HEK293 (cell line): Measurements from ENCODE around the gene WDR47.

ENCODE experiments used
- CTCF ChIA-PET: fragments of 350-600 bp; formaldehyde crosslinking; extraction: SDS; loops from one replicate; lab custom pipeline; 2021; ENCODE audit warnings: antibody characterized with exemption; lab: Yijun Ruan, JAX
- POLR2A ChIA-PET: fragments of 300-600 bp; formaldehyde crosslinking; extraction: SDS; loops from one replicate; lab custom pipeline; 2020; ENCODE audit warnings: antibody characterized with exemption, inconsistent platforms; lab: Yijun Ruan, JAX
- H3K27ac ChIP-seq: fragments of 200-500 bp; sonication (Bioruptor generic); 2 replicates; pipeline ENCODE4 v1.5.1; 2014; ENCODE audit warnings: low read depth, low read length, control low read depth, inconsistent platforms; ENCODE audit errors: extremely low read depth
- H3K36me3 ChIP-seq, 2 experiments: fragments of 200-500 bp in 1 of 2; sonication (Bioruptor generic) in 1 of 2; 1 replicate in 1 of 2; 2 replicates in 1 of 2; pipeline ENCODE4 v1.5.1; 2014 to 2017; ENCODE audit warnings: inconsistent platforms in 2 of 2, low read length in 2 of 2; ENCODE audit not compliant: control insufficient read depth in 2 of 2, insufficient read depth in 1 of 2
- H3K4me1 ChIP-seq: fragments of 200-500 bp; sonication (Bioruptor generic); 2 replicates; pipeline ENCODE4 v1.5.1; 2014; ENCODE audit warnings: mild to moderate bottlenecking, low read length, inconsistent platforms; ENCODE audit not compliant: control insufficient read depth, insufficient read depth
- H3K4me3 ChIP-seq: 2 replicates; pipeline ENCODE4 v1.5.1; 2011; ENCODE audit warnings: low read depth, mild to moderate bottlenecking, control low read depth, low read length, moderate library complexity
- H3K9me3 ChIP-seq: fragments of 200-500 bp; sonication (Bioruptor generic); 2 replicates; pipeline ENCODE4 v1.5.1; 2014; ENCODE audit warnings: low read depth, low read length, inconsistent platforms; ENCODE audit not compliant: control insufficient read depth, insufficient read depth
- BCL11A ChIP-seq: fragments of 450-650 bp; formaldehyde crosslinking; IDR thresholded peaks from 2 replicates; pipeline ENCODE4 v1.5.1; 2016; ENCODE audit warnings: low read depth, missing biosample characterization, missing genetic modification characterization
- GLI2 ChIP-seq: fragments of 450-650 bp; formaldehyde crosslinking; IDR thresholded peaks from 2 replicates; pipeline ENCODE4; 2017; ENCODE audit warnings: missing biosample characterization, missing genetic modification characterization, low read depth, borderline replicate concordance
- GLIS1 ChIP-seq: fragments of 450-650 bp; formaldehyde crosslinking; IDR thresholded peaks from 2 replicates; pipeline ENCODE4 v1.5.1; 2016; ENCODE audit warnings: missing biosample characterization, missing genetic modification characterization
- IKZF3 ChIP-seq: fragments of 450-650 bp; IDR thresholded peaks from 2 replicates; pipeline ENCODE4 v1.5.0; 2018; ENCODE audit warnings: missing biosample characterization, mild to moderate bottlenecking, missing genetic modification characterization, moderate library complexity
- MYNN ChIP-seq: fragments of 450-650 bp; formaldehyde crosslinking; IDR thresholded peaks from 2 replicates; pipeline ENCODE4 v1.5.1; 2016; ENCODE audit warnings: missing biosample characterization, missing genetic modification characterization, borderline replicate concordance
- SCRT1 ChIP-seq: fragments of 450-650 bp; formaldehyde crosslinking; IDR thresholded peaks from 2 replicates; pipeline ENCODE4 v1.5.1; 2016; ENCODE audit warnings: missing biosample characterization, missing genetic modification characterization, borderline replicate concordance
- SP2 ChIP-seq: fragments of 450-650 bp; formaldehyde crosslinking; IDR thresholded peaks from 2 replicates; pipeline ENCODE4 v1.5.1; 2016; ENCODE audit warnings: missing biosample characterization, missing genetic modification characterization
- SP7 ChIP-seq: fragments of 450-650 bp; formaldehyde crosslinking; IDR thresholded peaks from 2 replicates; pipeline ENCODE4 v1.5.1; 2016; ENCODE audit warnings: missing biosample characterization, missing genetic modification characterization
- ZBTB7A ChIP-seq: fragments of 450-650 bp; formaldehyde crosslinking; IDR thresholded peaks from 2 replicates; pipeline ENCODE4 v1.5.1; 2016; ENCODE audit warnings: low read depth, missing biosample characterization, missing genetic modification characterization
- ZEB2 ChIP-seq: fragments of 450-650 bp; formaldehyde crosslinking; IDR thresholded peaks from 2 replicates; pipeline ENCODE4 v1.5.1; 2016; ENCODE audit warnings: missing biosample characterization, missing genetic modification characterization
- ZFP3 ChIP-seq: fragments of 450-650 bp; formaldehyde crosslinking; IDR thresholded peaks from 2 replicates; pipeline ENCODE4 v1.5.1; 2016; ENCODE audit warnings: low read depth, missing biosample characterization, missing genetic modification characterization
- ZNF140 ChIP-seq: fragments of 450-650 bp; formaldehyde crosslinking; IDR thresholded peaks from 2 replicates; pipeline ENCODE4 v1.5.1; 2016; ENCODE audit warnings: missing biosample characterization, missing genetic modification characterization
- ZNF174 ChIP-seq: fragments of 450-650 bp; formaldehyde crosslinking; IDR thresholded peaks from 2 replicates; pipeline ENCODE4 v1.5.0; 2017; ENCODE audit warnings: missing biosample characterization, mild to moderate bottlenecking, missing genetic modification characterization
- ZNF19 ChIP-seq: fragments of 450-650 bp; formaldehyde crosslinking; IDR thresholded peaks from 2 replicates; pipeline ENCODE4; 2016; ENCODE audit warnings: missing biosample characterization, missing genetic modification characterization, low read depth
- ZNF354C ChIP-seq: fragments of 450-650 bp; formaldehyde crosslinking; IDR thresholded peaks from 2 replicates; pipeline ENCODE4 v1.5.1; 2016; ENCODE audit warnings: missing biosample characterization, missing genetic modification characterization, low read depth, borderline replicate concordance
- ZNF366 ChIP-seq: fragments of 450-650 bp; formaldehyde crosslinking; conservative IDR thresholded peaks from 2 replicates; pipeline ENCODE4 v1.5.1; 2016; ENCODE audit warnings: missing biosample characterization, missing genetic modification characterization
- ZNF426 ChIP-seq: fragments of 450-650 bp; formaldehyde crosslinking; IDR thresholded peaks from 2 replicates; pipeline ENCODE4 v1.5.1; 2017; ENCODE audit warnings: missing biosample characterization, missing genetic modification characterization, mild to moderate bottlenecking, inconsistent platforms, moderate library complexity
- ZNF510 ChIP-seq: fragments of 450-650 bp; formaldehyde crosslinking; IDR thresholded peaks from 2 replicates; pipeline ENCODE4 v1.5.1; 2018; ENCODE audit warnings: mild to moderate bottlenecking, missing genetic modification characterization, missing biosample characterization; ENCODE audit not compliant: insufficient replicate concordance
- ZNF558 ChIP-seq: fragments of 450-650 bp; formaldehyde crosslinking; IDR thresholded peaks from 2 replicates; pipeline ENCODE4 v1.5.1; 2016; ENCODE audit warnings: missing biosample characterization, missing genetic modification characterization
- ZNF600 ChIP-seq: fragments of 450-650 bp; formaldehyde crosslinking; IDR thresholded peaks from 2 replicates; pipeline ENCODE4 v1.5.1; 2016; ENCODE audit warnings: missing biosample characterization, missing genetic modification characterization
- ZNF629 ChIP-seq: fragments of 450-650 bp; formaldehyde crosslinking; IDR thresholded peaks from 2 replicates; pipeline ENCODE4 v1.5.1; 2017; ENCODE audit warnings: missing biosample characterization, missing genetic modification characterization
- ZNF654 ChIP-seq: fragments of 450-650 bp; formaldehyde crosslinking; IDR thresholded peaks from 2 replicates; pipeline ENCODE4 v1.5.1; 2016; ENCODE audit warnings: low read depth, missing biosample characterization, missing genetic modification characterization
- ZNF677 ChIP-seq: fragments of 450-650 bp; IDR thresholded peaks from 2 replicates; pipeline ENCODE4 v1.5.0; 2018; ENCODE audit warnings: missing biosample characterization, mild to moderate bottlenecking, missing genetic modification characterization, moderate library complexity
- ZNF701 ChIP-seq: fragments of 450-650 bp; formaldehyde crosslinking; IDR thresholded peaks from 2 replicates; pipeline ENCODE4 v1.5.1; 2016; ENCODE audit warnings: missing biosample characterization, missing genetic modification characterization
- TF ChIP-seq, protein P1 (sequence below): fragments of 450-650 bp; formaldehyde crosslinking; conservative IDR thresholded peaks from 2 replicates; pipeline ENCODE4 v1.5.1; 2016; ENCODE audit warnings: low read depth, missing biosample characterization, missing genetic modification characterization
- TF ChIP-seq, protein P2 (sequence below): fragments of 450-650 bp; formaldehyde crosslinking; IDR thresholded peaks from 2 replicates; pipeline ENCODE4 v1.5.1; 2016; ENCODE audit warnings: missing biosample characterization, missing genetic modification characterization
- TF ChIP-seq, protein P3 (sequence below): fragments of 450-650 bp; formaldehyde crosslinking; IDR thresholded peaks from 2 replicates; pipeline ENCODE4 v1.5.1; 2016; ENCODE audit warnings: missing biosample characterization, missing genetic modification characterization
- TF ChIP-seq, protein P4 (sequence below): fragments of 450-650 bp; formaldehyde crosslinking; IDR thresholded peaks from 2 replicates; pipeline ENCODE4 v1.5.1; 2016; ENCODE audit warnings: missing biosample characterization, missing genetic modification characterization, low read depth

Gene WDR47

DNA sequence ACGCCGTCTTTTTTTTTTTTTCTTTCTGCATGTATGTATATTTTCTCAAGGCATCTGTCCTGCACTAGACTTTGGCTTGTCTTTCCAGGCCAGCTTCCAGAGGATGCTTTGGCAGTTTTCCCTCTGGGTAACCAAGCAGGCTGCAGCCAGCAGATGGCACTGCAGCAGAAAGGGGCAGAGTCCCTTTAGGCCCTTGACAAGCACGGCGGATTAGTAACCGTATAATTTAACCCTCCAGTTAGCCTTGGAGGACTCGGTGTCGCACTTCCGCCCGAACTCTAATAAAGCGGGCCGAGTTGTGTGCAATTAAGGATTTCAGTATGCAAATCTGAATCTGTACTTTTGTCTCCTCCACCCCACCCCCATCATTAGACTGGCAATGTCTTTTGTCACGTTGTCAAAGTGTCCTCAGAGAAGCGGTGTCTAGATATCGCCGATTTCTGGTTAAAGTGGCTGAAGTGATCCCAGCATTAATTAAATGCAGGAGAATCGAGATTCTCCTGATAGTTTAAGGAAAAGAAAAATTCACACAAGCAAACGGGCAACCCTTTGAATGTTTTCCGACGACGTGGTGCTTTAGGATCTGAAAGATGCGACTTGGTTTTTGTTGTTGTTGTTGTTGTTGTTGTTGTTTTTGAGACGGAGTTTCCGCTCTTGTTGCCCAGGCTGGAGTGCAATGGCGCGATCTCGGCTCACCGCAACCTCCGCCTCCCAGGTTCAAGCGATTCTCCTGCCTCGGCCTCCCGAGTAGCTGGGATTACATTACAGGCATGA lies 47.5 kb upstream of the WDR47 start (continued):
- TF ChIP-seq ZNF558 (tag by site-specific recombination) (0 out of 2 replicates have a peak, but pooled peaks have one; percentile 33), ZNF629 (peak; percentile 28; the same call in 1 of the 2 replicates), ZNF600 (tag by site-specific recombination) (peak; percentile 23; the same call in 1 of the 2 replicates), SP7 (tag by site-specific recombination) (peak; percentile 88), ZBTB7A (tag by site-specific recombination) (no peak), SCRT1 (tag by site-specific recombination) (no peak), ZFP3 (no peak), ZNF654 (peak; percentile 59), SP2 (tag by site-specific recombination) (peak; percentile 9; the same call in 1 of the 2 replicates), GLI2 (tag by site-specific recombination) (no peak), IKZF3 (tag by site-specific recombination) (peak; percentile 85), ZNF677 (tag by site-specific recombination) (peak; percentile 78), ZNF19 (tag by site-specific recombination) (0 out of 2 replicates have a peak, but pooled peaks have one; percentile 4)
- TF ChIP-seq, protein P1, sequence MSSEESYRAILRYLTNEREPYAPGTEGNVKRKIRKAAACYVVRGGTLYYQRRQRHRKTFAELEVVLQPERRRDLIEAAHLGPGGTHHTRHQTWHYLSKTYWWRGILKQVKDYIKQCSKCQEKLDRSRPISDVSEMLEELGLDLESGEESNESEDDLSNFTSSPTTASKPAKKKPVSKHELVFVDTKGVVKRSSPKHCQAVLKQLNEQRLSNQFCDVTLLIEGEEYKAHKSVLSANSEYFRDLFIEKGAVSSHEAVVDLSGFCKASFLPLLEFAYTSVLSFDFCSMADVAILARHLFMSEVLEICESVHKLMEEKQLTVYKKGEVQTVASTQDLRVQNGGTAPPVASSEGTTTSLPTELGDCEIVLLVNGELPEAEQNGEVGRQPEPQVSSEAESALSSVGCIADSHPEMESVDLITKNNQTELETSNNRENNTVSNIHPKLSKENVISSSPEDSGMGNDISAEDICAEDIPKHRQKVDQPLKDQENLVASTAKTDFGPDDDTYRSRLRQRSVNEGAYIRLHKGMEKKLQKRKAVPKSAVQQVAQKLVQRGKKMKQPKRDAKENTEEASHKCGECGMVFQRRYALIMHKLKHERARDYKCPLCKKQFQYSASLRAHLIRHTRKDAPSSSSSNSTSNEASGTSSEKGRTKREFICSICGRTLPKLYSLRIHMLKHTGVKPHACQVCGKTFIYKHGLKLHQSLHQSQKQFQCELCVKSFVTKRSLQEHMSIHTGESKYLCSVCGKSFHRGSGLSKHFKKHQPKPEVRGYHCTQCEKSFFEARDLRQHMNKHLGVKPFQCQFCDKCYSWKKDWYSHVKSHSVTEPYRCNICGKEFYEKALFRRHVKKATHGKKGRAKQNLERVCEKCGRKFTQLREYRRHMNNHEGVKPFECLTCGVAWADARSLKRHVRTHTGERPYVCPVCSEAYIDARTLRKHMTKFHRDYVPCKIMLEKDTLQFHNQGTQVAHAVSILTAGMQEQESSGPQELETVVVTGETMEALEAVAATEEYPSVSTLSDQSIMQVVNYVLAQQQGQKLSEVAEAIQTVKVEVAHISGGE (tag by site-specific recombination) = peak; percentile 75

DNA sequence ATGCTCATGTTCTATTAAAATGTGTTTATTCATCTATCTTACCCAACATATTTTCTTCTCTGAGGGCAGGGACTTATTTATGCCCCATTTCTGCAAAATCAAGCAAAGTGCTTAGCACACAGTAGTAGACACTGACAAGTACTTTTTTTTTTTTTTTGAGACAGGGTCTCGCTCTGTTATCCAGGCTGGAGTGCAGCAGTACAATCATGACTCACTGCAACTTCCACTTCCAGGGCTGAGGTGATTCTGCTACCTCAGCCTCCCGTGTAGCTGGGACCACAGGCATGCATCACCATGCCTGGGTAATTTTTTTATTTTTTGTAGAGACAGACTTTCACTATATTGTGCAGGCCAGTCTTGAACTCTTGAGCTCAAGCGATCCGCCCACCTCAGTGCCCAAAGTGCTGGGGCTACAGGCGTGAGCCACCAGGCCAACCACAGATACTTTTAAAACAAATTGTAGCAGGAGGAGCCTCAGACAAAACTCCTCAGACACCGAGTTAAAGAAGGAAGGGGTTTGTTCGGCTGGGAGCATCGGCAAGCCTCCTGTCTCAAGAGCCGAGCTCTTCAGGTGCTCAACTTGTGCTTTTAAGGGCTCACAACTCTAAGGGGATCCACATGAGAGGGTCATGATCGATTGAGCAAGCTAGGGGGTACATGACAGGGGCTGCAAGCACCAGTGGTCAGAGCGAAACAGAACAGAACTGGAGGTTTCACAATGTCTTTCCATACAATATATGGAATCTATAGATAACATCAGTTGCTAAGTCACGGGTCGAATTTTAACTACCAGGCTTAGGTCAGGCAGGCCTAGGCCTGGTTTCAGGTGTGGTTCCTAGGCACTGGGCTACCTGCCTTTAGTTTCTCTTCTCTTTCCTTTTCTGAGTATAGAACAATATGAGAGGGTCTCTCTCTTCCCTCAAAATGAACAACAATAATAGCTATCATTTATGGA lies 42.9 kb upstream of the WDR47 start:
- Histone ChIP-seq H3K4me3 (no peak overlapping the region), H3K36me3 (no peaks in the 10 kb centered on the region), H3K27ac (no peak overlapping the region), H3K4me1 (no peaks in the 10 kb centered on the region), H3K9me3 (no peaks in the 10 kb centered on the region)
- ChIA-PET CTCF (interaction anchor here (0.7 to 1.6 kb wide), 5 partner anchors 15 to 762 kb away, joined by 3 to 8 read pairs (median 4); a partner anchor contains a TSS), POLR2A (interaction anchor here (4.1 kb wide), 1 partner anchor 15 kb away, joined by 20 read pairs; no protein-coding TSS in a partner anchor)
- TF ChIP-seq GLIS1 (tag by site-specific recombination) (no peak), BCL11A (tag by site-specific recombination) (no peak), ZNF140 (tag by site-specific recombination) (no peak), ZNF510 (no peak), MYNN (tag by site-specific recombination) (no peak), ZNF426 (no peak), ZNF174 (tag by site-specific recombination) (no peak), ZNF354C (no peak), ZEB2 (tag by site-specific recombination) (no peak), ZNF701 (no peak), ZNF366 (tag by site-specific recombination) (no peak)
- TF ChIP-seq, protein P2, sequence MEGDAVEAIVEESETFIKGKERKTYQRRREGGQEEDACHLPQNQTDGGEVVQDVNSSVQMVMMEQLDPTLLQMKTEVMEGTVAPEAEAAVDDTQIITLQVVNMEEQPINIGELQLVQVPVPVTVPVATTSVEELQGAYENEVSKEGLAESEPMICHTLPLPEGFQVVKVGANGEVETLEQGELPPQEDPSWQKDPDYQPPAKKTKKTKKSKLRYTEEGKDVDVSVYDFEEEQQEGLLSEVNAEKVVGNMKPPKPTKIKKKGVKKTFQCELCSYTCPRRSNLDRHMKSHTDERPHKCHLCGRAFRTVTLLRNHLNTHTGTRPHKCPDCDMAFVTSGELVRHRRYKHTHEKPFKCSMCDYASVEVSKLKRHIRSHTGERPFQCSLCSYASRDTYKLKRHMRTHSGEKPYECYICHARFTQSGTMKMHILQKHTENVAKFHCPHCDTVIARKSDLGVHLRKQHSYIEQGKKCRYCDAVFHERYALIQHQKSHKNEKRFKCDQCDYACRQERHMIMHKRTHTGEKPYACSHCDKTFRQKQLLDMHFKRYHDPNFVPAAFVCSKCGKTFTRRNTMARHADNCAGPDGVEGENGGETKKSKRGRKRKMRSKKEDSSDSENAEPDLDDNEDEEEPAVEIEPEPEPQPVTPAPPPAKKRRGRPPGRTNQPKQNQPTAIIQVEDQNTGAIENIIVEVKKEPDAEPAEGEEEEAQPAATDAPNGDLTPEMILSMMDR = no peak
- TF ChIP-seq, protein P3, sequence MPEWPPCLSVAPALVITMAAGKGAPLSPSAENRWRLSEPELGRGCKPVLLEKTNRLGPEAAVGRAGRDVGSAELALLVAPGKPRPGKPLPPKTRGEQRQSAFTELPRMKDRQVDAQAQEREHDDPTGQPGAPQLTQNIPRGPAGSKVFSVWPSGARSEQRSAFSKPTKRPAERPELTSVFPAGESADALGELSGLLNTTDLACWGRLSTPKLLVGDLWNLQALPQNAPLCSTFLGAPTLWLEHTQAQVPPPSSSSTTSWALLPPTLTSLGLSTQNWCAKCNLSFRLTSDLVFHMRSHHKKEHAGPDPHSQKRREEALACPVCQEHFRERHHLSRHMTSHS (tag by site-specific recombination) = no peak
- TF ChIP-seq, protein P4, sequence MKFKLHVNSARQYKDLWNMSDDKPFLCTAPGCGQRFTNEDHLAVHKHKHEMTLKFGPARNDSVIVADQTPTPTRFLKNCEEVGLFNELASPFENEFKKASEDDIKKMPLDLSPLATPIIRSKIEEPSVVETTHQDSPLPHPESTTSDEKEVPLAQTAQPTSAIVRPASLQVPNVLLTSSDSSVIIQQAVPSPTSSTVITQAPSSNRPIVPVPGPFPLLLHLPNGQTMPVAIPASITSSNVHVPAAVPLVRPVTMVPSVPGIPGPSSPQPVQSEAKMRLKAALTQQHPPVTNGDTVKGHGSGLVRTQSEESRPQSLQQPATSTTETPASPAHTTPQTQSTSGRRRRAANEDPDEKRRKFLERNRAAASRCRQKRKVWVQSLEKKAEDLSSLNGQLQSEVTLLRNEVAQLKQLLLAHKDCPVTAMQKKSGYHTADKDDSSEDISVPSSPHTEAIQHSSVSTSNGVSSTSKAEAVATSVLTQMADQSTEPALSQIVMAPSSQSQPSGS = no peak
